B cell (primary cell): ENCODE measurements around the gene TRMT6.

Source experiments
- CTCF ChIP-seq: fragments of 200-600 bp; IDR thresholded peaks from one replicate; pipeline ENCODE4 v1.8.0; 2022; ENCODE audit warnings: antibody characterized with exemption, mild to moderate bottlenecking
- EZH2 ChIP-seq: IDR thresholded peaks from 2 replicates; pipeline ENCODE4 v1.6.1; 2012; ENCODE audit warnings: borderline replicate concordance, low read depth, mild to moderate bottlenecking, moderate library complexity, low read length; ENCODE audit not compliant: insufficient read depth, poor library complexity, severe bottlenecking

GRCh38 chr20:5933802-5934436 is 16.4 kb downstream of the TRMT6 start:
- TF ChIP-seq CTCF: no peak
- no peak for TF ChIP-seq EZH2
